Sciatic nerve (tissue), 2 donors: ENCODE data around the gene ING3. TPM values are rescaled to one million over a fixed set of nuclear protein-coding genes. Genes with fewer than 3 reads are reported as not detected.
"Not testable (repeated sequence)": the region's sequence is repeated elsewhere in the genome, so short reads cannot be mapped to it uniquely, and the experiment has no call there.

ENCODE experiments used
- ATAC-seq: fragments of 200-7000 bp; cut with Tn5 transposase; one replicate; pipeline ENCODE4 v1.9.1; 2020; ENCODE audit warnings: mild to moderate bottlenecking, moderate library complexity
- DNase-seq: peaks from one replicate; pipeline ENCODE4 v3.0.0-alpha.2; 2020; ENCODE audit warnings: low spot score
- intact Hi-C: fragments of 100-400 bp; cut with DNase I; formaldehyde crosslinking; loops from one replicate; pipeline ENCODE4 v1.14.2; 2022
- total RNA-seq: library from RNA; stranded (reverse); fragmentation: NEBNext Ultra II Directional; extraction: Animal tissue kit (Norgen Biotek cat#: 25700); gene quantifications from one replicate; pipeline ENCODE4 v1.2.1, GENCODE V29; 2021
- donor health status: DM: no; HTN: no; CAD: no.
- donor health status: DM: no; HTN: no; CAD: no.

ING3 gene
- total RNA-seq, 1 donor from 2014 or later, result 15.1 TPM

GRCh38 chr7:120996333-120996987 is 45.9 kb downstream of the ING3 start:
- intact Hi-C loops, result no loop called here
- peak; percentile 80 for DNase-seq
- ATAC-seq, result peak; percentile 67

- ATAC-seq (no peak), DNase-seq (no peak)
- intact Hi-C loops, result no loop called here
These were observed 46.4 kb downstream of the ING3 start for GRCh38 chr7:120996988-120997345.

- intact Hi-C loops, result no loop called here
- DNase-seq (peak; percentile 64), ATAC-seq (peak; percentile 59)
These were observed 47.4 kb downstream of the ING3 start for GRCh38 chr7:120997882-120998474.

GRCh38 chr7:120998520-120998919 is 47.9 kb downstream of the ING3 start:
- no peak for DNase-seq
- intact Hi-C loops, result no loop called here
- no peak for ATAC-seq

- DNase-seq (no peak), ATAC-seq (no peak)
- intact Hi-C loops, result no loop called here
These were observed 48.5 kb downstream of the ING3 start for GRCh38 chr7:120998996-120999565.

GRCh38 chr7:121000081-121000983 is 49.8 kb downstream of the ING3 start:
- ATAC-seq, result peak; percentile 64
- intact Hi-C loops, result no loop called here
- no peak for DNase-seq

- ATAC-seq (no peak), DNase-seq (no peak)
- intact Hi-C loops, result no loop called here
These were observed 50.8 kb downstream of the ING3 start for GRCh38 chr7:121001234-121001906.

- no peak for DNase-seq
- intact Hi-C loops, result no loop called here
- no peak for ATAC-seq
These were observed 51.6 kb downstream of the ING3 start for GRCh38 chr7:121002048-121002756.

- DNase-seq (no peak), ATAC-seq (no peak)
- intact Hi-C loops, result no loop called here
These were observed 52.2 kb downstream of the ING3 start for GRCh38 chr7:121002757-121003200.

- ATAC-seq, result peak; percentile 66
- peak; percentile 69 for DNase-seq
- intact Hi-C loops, result no loop called here
These were observed 53.6 kb downstream of the ING3 start for GRCh38 chr7:121003986-121004685.

- ATAC-seq, result not testable (repeated sequence)
These were observed 54.5 kb downstream of the ING3 start for GRCh38 chr7:121005058-121005457.

GRCh38 chr7:121005996-121006584 is 55.5 kb downstream of the ING3 start:
- intact Hi-C loops, result no loop called here
- ATAC-seq (peak; percentile 75), DNase-seq (no peak)

More at GRCh38 chr7:121005058-121005457, 54.5 kb downstream of the ING3 start:
- intact Hi-C loops, DNase-seq: not testable (repeated sequence)

- intact Hi-C loops, result no loop called here
- DNase-seq (peak; percentile 68), ATAC-seq (peak; percentile 74)
These were observed 56.2 kb downstream of the ING3 start for GRCh38 chr7:121006711-121007315.

GRCh38 chr7:121008816-121009215 is 58.2 kb downstream of the ING3 start:
- intact Hi-C loops, result no loop called here
- DNase-seq (no peak), ATAC-seq (no peak)

- no peak for ATAC-seq
- DNase-seq, result no peak
- intact Hi-C loops, result no loop called here
These were observed 60.8 kb downstream of the ING3 start for GRCh38 chr7:121011401-121011800.

GRCh38 chr7:121012170-121012874 is 61.7 kb downstream of the ING3 start:
- intact Hi-C loops, result no loop called here
- DNase-seq (no peak), ATAC-seq (peak; percentile 66)
